Fibroblast of pulmonary artery (primary cell): Measurements from ENCODE around the gene TMC8.

Experiments
- DNase-seq: peaks from one replicate; pipeline ENCODE4 v3.0.0-alpha.2; 2010; ENCODE audit warnings: low read depth
- H3K4me3 ChIP-seq: replicated peaks from 2 replicates; pipeline ENCODE4 v1.5.1; 2011; ENCODE audit warnings: low read depth, mild to moderate bottlenecking, control low read depth, low read length, moderate library complexity
- TF ChIP-seq, protein P1 (sequence below): IDR thresholded peaks from 2 replicates; pipeline ENCODE4 v1.5.1; 2011; ENCODE audit warnings: mild to moderate bottlenecking, control low read depth, low read length, inconsistent platforms; ENCODE audit errors: missing control alignments

The TMC8 gene

DNA sequence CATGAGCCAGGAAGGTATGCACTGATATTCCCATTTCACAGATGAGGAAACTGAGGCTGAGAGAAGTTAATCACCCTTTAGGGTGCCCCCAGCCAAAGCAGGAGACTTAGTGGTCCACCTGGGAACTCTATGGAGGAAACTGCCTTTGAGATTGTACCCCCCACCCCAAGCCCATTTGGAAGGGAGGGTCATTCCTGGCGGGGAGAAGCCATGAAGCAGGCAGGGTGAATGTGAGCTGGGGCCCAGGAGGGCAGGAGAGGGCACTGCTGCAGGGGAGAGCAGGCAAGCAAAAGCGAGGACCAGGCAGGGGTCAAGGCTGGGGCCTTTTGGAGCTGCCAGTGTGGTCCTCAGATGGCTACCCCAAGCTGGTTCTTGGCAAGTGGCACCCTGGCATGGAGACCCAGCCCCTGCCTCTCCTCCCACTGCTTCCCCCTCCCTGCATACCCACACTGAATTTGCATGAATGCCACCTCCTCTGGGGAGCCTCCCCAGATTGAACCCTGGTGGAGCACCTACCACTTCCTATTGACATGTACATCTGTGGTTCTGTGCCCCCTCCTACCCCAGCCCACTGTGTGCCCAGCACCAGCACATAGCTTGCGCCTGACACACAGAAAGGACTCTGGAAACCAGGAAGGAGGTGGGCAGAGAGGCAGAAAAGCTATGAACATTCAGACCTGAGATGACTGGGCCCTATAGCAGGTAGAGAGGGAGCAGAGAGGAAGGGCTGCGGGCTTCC, 1.1 kb upstream of the TMC8 start:
- no peak overlapping the region for H3K4me3 ChIP-seq
- DNase-seq: no peak

DNA sequence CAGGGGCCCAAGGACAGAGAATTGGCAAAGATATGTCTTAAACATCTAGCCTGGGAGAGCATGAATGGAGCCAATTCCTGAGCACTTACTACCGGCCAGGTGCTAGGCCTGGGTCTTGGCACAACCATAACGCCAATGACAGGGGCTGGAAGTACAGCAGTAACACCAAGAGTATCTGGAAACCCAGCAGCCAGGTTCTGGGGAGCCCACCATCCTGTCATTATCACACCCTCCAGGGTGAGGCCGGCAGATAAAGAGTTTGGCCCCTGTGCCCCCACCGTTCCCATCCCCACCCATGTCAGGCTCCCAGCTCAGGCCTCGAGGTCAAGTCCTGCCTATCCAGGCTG, 508 bp upstream of the TMC8 start:
- no peak overlapping the region for H3K4me3 ChIP-seq
- TF ChIP-seq, protein P1, sequence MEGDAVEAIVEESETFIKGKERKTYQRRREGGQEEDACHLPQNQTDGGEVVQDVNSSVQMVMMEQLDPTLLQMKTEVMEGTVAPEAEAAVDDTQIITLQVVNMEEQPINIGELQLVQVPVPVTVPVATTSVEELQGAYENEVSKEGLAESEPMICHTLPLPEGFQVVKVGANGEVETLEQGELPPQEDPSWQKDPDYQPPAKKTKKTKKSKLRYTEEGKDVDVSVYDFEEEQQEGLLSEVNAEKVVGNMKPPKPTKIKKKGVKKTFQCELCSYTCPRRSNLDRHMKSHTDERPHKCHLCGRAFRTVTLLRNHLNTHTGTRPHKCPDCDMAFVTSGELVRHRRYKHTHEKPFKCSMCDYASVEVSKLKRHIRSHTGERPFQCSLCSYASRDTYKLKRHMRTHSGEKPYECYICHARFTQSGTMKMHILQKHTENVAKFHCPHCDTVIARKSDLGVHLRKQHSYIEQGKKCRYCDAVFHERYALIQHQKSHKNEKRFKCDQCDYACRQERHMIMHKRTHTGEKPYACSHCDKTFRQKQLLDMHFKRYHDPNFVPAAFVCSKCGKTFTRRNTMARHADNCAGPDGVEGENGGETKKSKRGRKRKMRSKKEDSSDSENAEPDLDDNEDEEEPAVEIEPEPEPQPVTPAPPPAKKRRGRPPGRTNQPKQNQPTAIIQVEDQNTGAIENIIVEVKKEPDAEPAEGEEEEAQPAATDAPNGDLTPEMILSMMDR: no peak
- DNase-seq: no peak

More for the DNA sequence above, 1.1 kb upstream of the TMC8 start:
- TF ChIP-seq, protein P1: no peak

DNA sequence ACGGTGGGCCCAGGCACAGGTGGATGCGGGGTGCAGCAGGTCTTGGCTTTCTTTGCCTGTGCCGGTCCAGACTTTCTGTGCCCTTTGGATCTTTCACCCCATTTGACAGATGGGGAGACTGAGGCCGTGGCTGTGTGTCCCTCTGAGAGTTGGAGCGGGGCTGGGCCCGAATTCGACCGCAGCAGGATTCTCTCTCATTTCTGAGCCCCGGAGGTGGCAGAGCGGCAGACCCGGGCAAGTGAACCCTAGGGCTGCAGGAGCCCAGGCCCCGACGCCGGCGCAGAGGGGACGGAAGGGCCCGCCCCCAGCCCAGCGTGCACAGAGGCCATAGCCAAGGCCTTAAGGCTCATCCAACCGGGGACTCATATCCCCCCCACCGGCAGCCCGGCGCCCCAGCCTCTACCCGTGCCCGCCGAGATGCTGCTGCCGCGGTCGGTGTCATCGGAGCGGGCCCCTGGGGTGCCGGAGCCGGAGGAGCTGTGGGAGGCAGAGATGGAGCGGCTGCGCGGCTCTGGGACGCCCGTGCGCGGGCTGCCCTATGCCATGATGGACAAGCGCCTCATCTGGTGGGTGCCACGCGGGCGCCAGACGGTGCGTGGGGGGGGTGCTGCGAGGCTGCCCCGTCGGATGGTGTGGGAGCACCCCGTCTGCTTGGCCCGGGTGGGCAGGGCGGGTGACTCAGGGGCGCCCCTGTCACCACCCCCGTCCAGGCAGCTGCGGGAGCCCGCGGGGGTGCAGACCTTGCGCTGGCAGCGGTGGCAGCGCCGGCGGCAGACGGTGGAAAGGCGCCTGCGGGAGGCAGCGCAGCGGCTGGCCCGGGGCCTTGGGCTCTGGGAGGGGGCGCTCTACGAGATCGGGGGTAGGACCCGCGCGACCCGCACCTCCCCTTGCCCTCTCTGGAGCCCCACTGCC, 857 bp downstream of the TMC8 start:
- no peak overlapping the region for H3K4me3 ChIP-seq
- DNase-seq: no peak
- TF ChIP-seq, protein P1: no peak

DNA sequence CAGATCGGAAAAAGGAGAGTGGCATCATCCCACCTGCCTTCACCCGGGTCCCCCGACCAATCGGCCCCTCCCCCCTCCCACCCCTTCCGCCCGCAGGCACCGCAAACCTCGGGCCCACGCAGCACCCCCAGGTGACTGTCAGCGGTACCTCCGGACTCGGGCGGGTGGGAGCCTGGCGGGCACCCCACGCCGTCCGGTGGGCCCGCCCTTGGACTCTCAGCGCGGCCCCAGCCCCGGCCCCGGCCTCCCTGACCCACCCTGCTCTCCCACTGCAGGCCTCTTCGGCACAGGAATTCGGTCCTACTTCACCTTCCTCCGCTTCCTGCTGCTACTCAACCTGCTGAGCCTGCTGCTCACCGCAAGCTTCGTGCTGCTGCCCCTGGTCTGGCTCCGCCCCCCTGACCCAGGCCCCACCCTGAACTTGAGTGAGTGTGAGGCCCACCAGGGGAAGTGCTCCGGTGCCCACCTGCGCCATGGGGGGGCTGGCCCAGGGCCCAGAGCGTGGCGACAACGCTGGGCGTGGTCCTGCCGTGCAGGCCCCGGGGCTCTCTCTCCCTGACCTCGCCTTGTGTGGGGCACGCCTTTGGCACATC, 1.6 kb downstream of the TMC8 start:
- no peak overlapping the region for H3K4me3 ChIP-seq
- TF ChIP-seq, protein P1: no peak
- no peak for DNase-seq

DNA sequence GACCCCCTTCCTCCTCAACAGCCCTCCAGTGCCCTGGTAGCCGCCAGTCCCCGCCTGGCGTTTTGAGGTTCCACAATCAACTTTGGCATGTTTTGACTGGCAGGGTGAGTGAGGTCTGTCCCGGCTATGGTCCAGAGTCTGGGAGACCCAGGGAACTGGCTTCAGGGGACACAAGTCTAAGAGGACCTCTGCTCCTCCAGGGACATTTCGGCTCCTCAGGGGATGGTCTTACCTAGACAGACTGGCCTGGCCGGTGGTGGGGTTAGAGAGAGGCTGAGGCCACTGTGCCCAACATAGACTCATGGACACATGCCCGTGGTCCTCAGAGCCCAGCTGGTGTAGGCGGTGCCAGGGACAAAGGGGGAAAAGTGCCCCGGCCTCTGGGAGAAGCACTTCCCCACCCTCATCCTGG, 2.2 kb downstream of the TMC8 start:
- TF ChIP-seq, protein P1: no peak
- no peak overlapping the region for H3K4me3 ChIP-seq
- no peak for DNase-seq

DNA sequence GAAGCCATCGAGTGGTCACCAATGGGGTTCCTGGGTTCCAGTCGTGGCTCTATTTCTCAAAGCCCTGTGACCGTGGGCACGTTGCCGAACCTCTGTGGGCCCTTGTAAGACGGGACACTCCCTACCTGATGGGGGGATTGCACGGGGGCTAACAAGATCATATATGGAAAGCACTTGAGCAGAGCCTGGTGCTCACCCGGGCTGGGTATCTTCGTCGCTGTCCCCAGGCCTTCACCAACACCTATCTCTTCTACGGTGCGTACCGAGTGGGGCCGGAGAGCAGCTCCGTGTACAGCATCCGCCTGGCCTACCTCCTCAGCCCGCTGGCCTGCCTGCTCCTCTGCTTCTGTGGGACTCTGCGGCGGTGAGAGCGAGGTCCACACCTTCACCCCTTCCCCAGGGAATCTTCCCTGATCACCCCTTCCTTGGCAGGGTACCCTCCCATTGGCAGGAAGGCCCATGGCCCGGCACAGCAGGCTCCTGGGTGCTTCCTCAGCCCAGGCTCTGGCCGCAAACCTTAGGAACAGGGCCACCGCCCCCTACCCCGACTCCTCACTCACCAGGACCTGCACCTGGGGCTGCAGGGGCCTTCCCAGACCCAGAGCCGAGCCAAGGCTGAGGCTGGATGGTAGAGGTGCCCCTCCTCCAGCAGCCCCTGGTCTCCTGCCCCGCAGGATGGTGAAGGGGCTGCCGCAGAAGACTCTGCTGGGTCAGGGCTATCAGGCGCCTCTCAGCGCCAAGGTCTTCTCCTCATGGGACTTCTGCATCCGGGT, 2.8 kb downstream of the TMC8 start:
- no peak overlapping the region for H3K4me3 ChIP-seq

More for the DNA sequence above, 2.8 kb downstream of the TMC8 start:
- TF ChIP-seq, protein P1: no peak
- DNase-seq: no peak
